HepG2 (cell line): ENCODE results near the gene YBX2. TPM values are rescaled to one million over a fixed set of nuclear protein-coding genes. Genes with fewer than 3 reads are reported as not detected.

ENCODE experiments used
- ATF4 ChIP-seq, 2 experiments: fragments of 450-650 bp in 1 of 2; sonication (generic) in 1 of 2; formaldehyde crosslinking; IDR thresholded peaks; 2 replicates each; pipeline versions ENCODE4 v1.5.0 to v1.8.0; 2020 to 2022; ENCODE audit warnings: mild to moderate bottlenecking in 1 of 2, missing genetic modification reagents in 1 of 2
- FOXA1 ChIP-seq, 2 experiments: fragments of 450-650 bp in 1 of 2; sonication (generic) in 1 of 2; formaldehyde crosslinking in 1 of 2; IDR thresholded peaks; 2 replicates each; pipeline versions ENCODE4 v1.4.0 to v1.6.1; 2016 to 2020; ENCODE audit warnings: missing genetic modification reagents in 1 of 2
- GLI4 ChIP-seq: sonication (generic); formaldehyde crosslinking; IDR thresholded peaks from 2 replicates; pipeline ENCODE4 v1.5.1; 2020; ENCODE audit warnings: missing genetic modification reagents, mild to moderate bottlenecking, moderate library complexity, borderline replicate concordance
- IRF9 ChIP-seq: sonication (generic); formaldehyde crosslinking; IDR thresholded peaks from 2 replicates; pipeline ENCODE4 v1.8.0; 2022; ENCODE audit warnings: missing genetic modification reagents, mild to moderate bottlenecking, borderline replicate concordance
- KAT2B ChIP-seq: fragments of 150-350 bp; IDR thresholded peaks from 2 replicates; pipeline ENCODE4 v1.6.1; 2014; ENCODE audit warnings: low read depth, low read length, borderline replicate concordance
- MAF1 ChIP-seq: sonication (generic); formaldehyde crosslinking; IDR thresholded peaks from 2 replicates; pipeline ENCODE4 v1.5.0; 2020; ENCODE audit warnings: missing genetic modification reagents, borderline replicate concordance
- REPIN1 ChIP-seq: sonication (generic); formaldehyde crosslinking; IDR thresholded peaks from 2 replicates; pipeline ENCODE4 v1.8.0; 2022; ENCODE audit warnings: missing genetic modification reagents, low read depth, mild to moderate bottlenecking, borderline replicate concordance
- ZNF205 ChIP-seq: IDR thresholded peaks from 2 replicates; pipeline ENCODE4 v1.6.1; 2018; ENCODE audit warnings: missing biosample characterization, missing genetic modification reagents
- ZNF446 ChIP-seq: sonication (generic); formaldehyde crosslinking; IDR thresholded peaks from 2 replicates; pipeline ENCODE4 v1.5.0; 2020; ENCODE audit warnings: mild to moderate bottlenecking, missing genetic modification reagents
- ZNF737 ChIP-seq: sonication (generic); formaldehyde crosslinking; IDR thresholded peaks from 2 replicates; pipeline ENCODE4 v1.5.0; 2020; ENCODE audit warnings: missing genetic modification reagents, mild to moderate bottlenecking, borderline replicate concordance
- polyA plus RNA-seq, 8 experiments: library from polyadenylated mRNA; depleted of rRNA in 3 of 8; stranded (reverse) in 7 of 8; unstranded in 1 of 8; fragments of >200 nt; fragmentation: Illumina TruSeq in 4 of 8; extraction: Trizol in 4 of 8; gene quantifications; 2 replicates each; pipeline versions ENCODE4 v1.2.1 to v1.2.3, GENCODE V29; 2011 to 2016; ENCODE audit warnings: low read depth in 4 of 8, missing spikeins in 1 of 8, mixed read lengths in 1 of 8; ENCODE audit not compliant: insufficient read depth in 1 of 8
- total RNA-seq, 5 experiments: library from RNA; depleted of rRNA; stranded (reverse); fragments of >200 nt; fragmentation: Illumina TruSeq; extraction: Trizol; gene quantifications; 2 replicates each; pipeline ENCODE4 v1.2.3, GENCODE V29; 2016; ENCODE audit warnings: low read depth in 1 of 5
- TF ChIP-seq, protein P1 (sequence below), 2 experiments: fragments of 450-650 bp in 1 of 2; sonication (generic) in 1 of 2; formaldehyde crosslinking in 1 of 2; IDR thresholded peaks; 2 replicates each; pipeline versions ENCODE4 v1.6.1 to v1.8.0; 2016 to 2022; ENCODE audit warnings: antibody characterized with exemption in 1 of 2, mild to moderate bottlenecking in 1 of 2, missing genetic modification reagents in 1 of 2
- TF ChIP-seq, protein P2 (sequence below): sonication (generic); formaldehyde crosslinking; IDR thresholded peaks from 2 replicates; pipeline ENCODE4 v1.8.1; 2022; ENCODE audit warnings: mild to moderate bottlenecking, missing genetic modification reagents

YBX2 gene
- total and polyA plus RNA-seq, 2 of the 13 experiments (the other 11 are each of a cell fraction or from before 2014, with no cell fraction given): 0.12 to 0.22 TPM

DNA sequence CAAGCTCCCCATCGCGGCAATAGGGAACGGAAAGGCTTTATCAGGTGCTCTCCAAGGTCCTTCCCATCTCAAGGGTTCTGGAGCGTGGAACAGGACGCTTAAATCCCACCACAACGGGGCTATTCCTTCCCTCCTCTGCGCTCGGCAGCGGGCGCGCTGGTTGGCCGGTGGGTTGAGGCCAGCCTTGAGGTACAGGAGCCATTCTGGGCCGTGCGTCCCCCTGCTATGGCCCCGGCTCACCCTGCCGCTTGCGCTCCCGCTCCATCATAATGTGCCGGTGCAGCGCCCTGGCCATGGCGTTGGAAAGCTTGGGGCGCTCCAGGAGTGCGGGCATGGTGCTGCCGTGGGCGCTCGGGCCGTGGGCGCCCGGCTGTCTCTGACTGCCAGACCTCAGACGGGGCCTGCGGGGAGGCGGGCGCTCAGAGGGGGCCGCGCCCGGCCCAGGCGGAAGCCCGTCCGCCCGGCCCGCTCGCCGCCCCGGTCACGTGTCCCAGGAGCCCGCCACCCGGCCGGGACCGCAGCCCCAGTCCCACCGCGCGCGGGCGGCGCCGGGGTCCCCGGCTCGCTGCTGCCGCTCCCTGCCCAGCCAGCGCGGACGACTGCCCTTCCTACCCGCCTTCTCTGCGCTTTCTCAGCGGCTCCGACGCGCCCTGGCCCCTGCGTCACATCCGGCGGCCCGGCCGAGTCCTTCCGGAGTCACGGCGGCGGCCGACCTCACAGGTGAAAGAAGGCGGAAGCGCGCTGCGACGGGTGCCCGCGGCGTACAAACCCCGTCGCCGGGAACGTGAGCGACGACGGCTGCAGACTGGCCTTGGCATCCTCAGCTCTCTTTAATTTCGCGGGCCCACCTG is 20.5 kb upstream of the YBX2 start, which contains the start of gene GPS2 (continued):
- TF ChIP-seq, protein P1, sequence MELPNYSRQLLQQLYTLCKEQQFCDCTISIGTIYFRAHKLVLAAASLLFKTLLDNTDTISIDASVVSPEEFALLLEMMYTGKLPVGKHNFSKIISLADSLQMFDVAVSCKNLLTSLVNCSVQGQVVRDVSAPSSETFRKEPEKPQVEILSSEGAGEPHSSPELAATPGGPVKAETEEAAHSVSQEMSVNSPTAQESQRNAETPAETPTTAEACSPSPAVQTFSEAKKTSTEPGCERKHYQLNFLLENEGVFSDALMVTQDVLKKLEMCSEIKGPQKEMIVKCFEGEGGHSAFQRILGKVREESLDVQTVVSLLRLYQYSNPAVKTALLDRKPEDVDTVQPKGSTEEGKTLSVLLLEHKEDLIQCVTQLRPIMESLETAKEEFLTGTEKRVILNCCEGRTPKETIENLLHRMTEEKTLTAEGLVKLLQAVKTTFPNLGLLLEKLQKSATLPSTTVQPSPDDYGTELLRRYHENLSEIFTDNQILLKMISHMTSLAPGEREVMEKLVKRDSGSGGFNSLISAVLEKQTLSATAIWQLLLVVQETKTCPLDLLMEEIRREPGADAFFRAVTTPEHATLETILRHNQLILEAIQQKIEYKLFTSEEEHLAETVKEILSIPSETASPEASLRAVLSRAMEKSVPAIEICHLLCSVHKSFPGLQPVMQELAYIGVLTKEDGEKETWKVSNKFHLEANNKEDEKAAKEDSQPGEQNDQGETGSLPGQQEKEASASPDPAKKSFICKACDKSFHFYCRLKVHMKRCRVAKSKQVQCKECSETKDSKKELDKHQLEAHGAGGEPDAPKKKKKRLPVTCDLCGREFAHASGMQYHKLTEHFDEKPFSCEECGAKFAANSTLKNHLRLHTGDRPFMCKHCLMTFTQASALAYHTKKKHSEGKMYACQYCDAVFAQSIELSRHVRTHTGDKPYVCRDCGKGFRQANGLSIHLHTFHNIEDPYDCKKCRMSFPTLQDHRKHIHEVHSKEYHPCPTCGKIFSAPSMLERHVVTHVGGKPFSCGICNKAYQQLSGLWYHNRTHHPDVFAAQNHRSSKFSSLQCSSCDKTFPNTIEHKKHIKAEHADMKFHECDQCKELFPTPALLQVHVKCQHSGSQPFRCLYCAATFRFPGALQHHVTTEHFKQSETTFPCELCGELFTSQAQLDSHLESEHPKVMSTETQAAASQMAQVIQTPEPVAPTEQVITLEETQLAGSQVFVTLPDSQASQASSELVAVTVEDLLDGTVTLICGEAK (IDR thresholded peaks at IDR 0.05): peak; percentile 83
- TF ChIP-seq, protein P1 (CRISPR knock-in tag; IDR thresholded peaks at IDR 0.05): no peak; the same call in none of the 2 replicates
- TF ChIP-seq REPIN1 (CRISPR knock-in tag) (peak; percentile 92), ZNF205 (CRISPR knock-in tag) (peak; percentile 84), ZNF446 (CRISPR knock-in tag) (peak; percentile 88), ATF4 (CRISPR knock-in tag; IDR thresholded peaks at IDR 0.05) (peak in 1 of 2 experiments; percentile 65; a peak in 1 of 4 replicates), KAT2B (no peak), GLI4 (0 out of 2 replicates have a peak, but pooled peaks have one; percentile 23), FOXA1 (IDR thresholded peaks at IDR 0.05) (no peak), FOXA1 (CRISPR knock-in tag; IDR thresholded peaks at IDR 0.05) (no peak), IRF9 (CRISPR knock-in tag) (peak; percentile 72; the same call in 1 of the 2 replicates), ZNF737 (CRISPR knock-in tag) (no peak), MAF1 (CRISPR knock-in tag) (peak; percentile 82; the same call in 1 of the 2 replicates)
- TF ChIP-seq, protein P2, sequence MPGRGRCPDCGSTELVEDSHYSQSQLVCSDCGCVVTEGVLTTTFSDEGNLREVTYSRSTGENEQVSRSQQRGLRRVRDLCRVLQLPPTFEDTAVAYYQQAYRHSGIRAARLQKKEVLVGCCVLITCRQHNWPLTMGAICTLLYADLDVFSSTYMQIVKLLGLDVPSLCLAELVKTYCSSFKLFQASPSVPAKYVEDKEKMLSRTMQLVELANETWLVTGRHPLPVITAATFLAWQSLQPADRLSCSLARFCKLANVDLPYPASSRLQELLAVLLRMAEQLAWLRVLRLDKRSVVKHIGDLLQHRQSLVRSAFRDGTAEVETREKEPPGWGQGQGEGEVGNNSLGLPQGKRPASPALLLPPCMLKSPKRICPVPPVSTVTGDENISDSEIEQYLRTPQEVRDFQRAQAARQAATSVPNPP (CRISPR knock-in tag): peak; percentile 79; the same call in 1 of the 2 replicates
